Immature natural killer cell (primary cell): ENCODE results near the gene ANXA10. TPM values are rescaled to one million over a fixed set of nuclear protein-coding genes. Genes with fewer than 3 reads are reported as not detected.

Source experiments
- DNase-seq, 3 donors: peaks; one replicate each; pipeline ENCODE4 v3.0.0; 2022; ENCODE audit warnings: mixed read lengths in 1 of 3
- H3K27ac Mint-ChIP-seq, 6 donors: one replicate each; pipeline ENCODE4 v1.8.0; 2020; ENCODE audit warnings: mixed read lengths in 6 of 6, mild to moderate bottlenecking in 5 of 6, inconsistent platforms in 4 of 6, moderate library complexity in 3 of 6
- H3K27me3 Mint-ChIP-seq, 3 donors: one replicate each; pipeline ENCODE4 v1.8.0; 2020 to 2021; ENCODE audit warnings: low read depth in 3 of 3, mild to moderate bottlenecking in 3 of 3, mixed read lengths in 3 of 3, moderate library complexity in 3 of 3, inconsistent platforms in 1 of 3
- H3K36me3 Mint-ChIP-seq, 3 donors: one replicate each; pipeline ENCODE4 v1.8.0; 2020; ENCODE audit warnings: mixed read lengths in 3 of 3, inconsistent platforms in 2 of 3, mild to moderate bottlenecking in 2 of 3
- H3K4me1 Mint-ChIP-seq, 2 donors: one replicate each; pipeline ENCODE4 v1.8.0; 2020; ENCODE audit warnings: inconsistent platforms in 2 of 2, mild to moderate bottlenecking in 2 of 2, mixed read lengths in 2 of 2, moderate library complexity in 1 of 2
- H3K4me3 Mint-ChIP-seq, 5 donors: one replicate each; pipeline ENCODE4 v1.8.0; 2020; ENCODE audit warnings: mild to moderate bottlenecking in 5 of 5, mixed read lengths in 5 of 5, inconsistent platforms in 3 of 5, moderate library complexity in 3 of 5
- H3K9me3 Mint-ChIP-seq, 6 donors: one replicate each; pipeline ENCODE4 v1.8.0; 2020; ENCODE audit warnings: mild to moderate bottlenecking in 6 of 6, mixed read lengths in 6 of 6, inconsistent platforms in 4 of 6, moderate library complexity in 3 of 6
- polyA plus RNA-seq, 3 donors: library from polyadenylated mRNA; unstranded; fragments of 300-500 nt; fragmentation: Illumina TruSeq; gene quantifications; one replicate each; pipeline ENCODE4 v1.2.3, GENCODE V29; 2021

The ANXA10 gene
- not detected for polyA plus RNA-seq

- Mint-ChIP-seq H3K9me3 (peaks cover 6 to 18% (median 12%) of the 10 kb centered on the region in 6 donors), H3K36me3 (no peaks in the 10 kb centered on the region), H3K4me1 (no peaks in the 10 kb centered on the region), H3K4me3 (no peak within 1 kb of the TSS), H3K27me3 (peaks cover 0 to 2% (median 0%) of the 10 kb centered on the region in 3 donors), H3K27ac (no peak within 1 kb of the TSS)
- no peak for DNase-seq
Observed at GRCh38 chr4:168092176-168092712, at the start of gene ANXA10. Gene ANXA10 (plus strand): TSS chr4:168092537. CDS start chr4:168092701, 164 bp downstream.

- Mint-ChIP-seq H3K27ac (no peak overlapping the region), H3K4me3 (no peak overlapping the region)
Observed at GRCh38 chr4:168045354-168045753, 47.0 kb upstream of the ANXA10 start.

GRCh38 chr4:168050002-168050401, 42.3 kb upstream of the ANXA10 start:
- Mint-ChIP-seq H3K27me3 (peaks cover 0 to 2% (median 0%) of the 10 kb centered on the region in 3 donors), H3K4me3 (no peak overlapping the region), H3K9me3 (peaks cover 0 to 29% (median 21%) of the 10 kb centered on the region in 6 donors), H3K36me3 (no peaks in the 10 kb centered on the region), H3K4me1 (no peaks in the 10 kb centered on the region), H3K27ac (no peak overlapping the region)
- no peak for DNase-seq

More at GRCh38 chr4:168045354-168045753, 47.0 kb upstream of the ANXA10 start:
- Mint-ChIP-seq H3K9me3 (peaks cover 0 to 24% (median 19%) of the 10 kb centered on the region in 6 donors), H3K36me3 (no peaks in the 10 kb centered on the region), H3K4me1 (no peaks in the 10 kb centered on the region), H3K27me3 (peaks cover 0 to 2% (median 0%) of the 10 kb centered on the region in 3 donors)
- no peak for DNase-seq

- no peaks in the 10 kb centered on the region for H3K36me3 Mint-ChIP-seq
- peaks cover 0 to 2% (median 0%) of the 10 kb centered on the region in 3 donors for H3K27me3 Mint-ChIP-seq
- no peaks in the 10 kb centered on the region for H3K4me1 Mint-ChIP-seq
Observed at GRCh38 chr4:168051526-168051925, 40.8 kb upstream of the ANXA10 start.

GRCh38 chr4:168057412-168057811, 34.9 kb upstream of the ANXA10 start:
- H3K27me3 Mint-ChIP-seq = peaks cover 0 to 3% (median 0%) of the 10 kb centered on the region in 3 donors
- no peak overlapping the region for H3K4me3 Mint-ChIP-seq
- H3K4me1 Mint-ChIP-seq = no peaks in the 10 kb centered on the region
- H3K27ac Mint-ChIP-seq = no peak overlapping the region
- H3K36me3 Mint-ChIP-seq = no peaks in the 10 kb centered on the region
- DNase-seq = no peak
- H3K9me3 Mint-ChIP-seq = peaks cover 5 to 21% (median 8%) of the 10 kb centered on the region in 6 donors

More at GRCh38 chr4:168051526-168051925, 40.8 kb upstream of the ANXA10 start:
- no peak for DNase-seq
- H3K9me3 Mint-ChIP-seq = peaks cover 0 to 26% (median 22%) of the 10 kb centered on the region in 6 donors
- H3K27ac Mint-ChIP-seq = no peak overlapping the region
- H3K4me3 Mint-ChIP-seq = no peak overlapping the region

GRCh38 chr4:168059251-168059650, 33.1 kb upstream of the ANXA10 start:
- Mint-ChIP-seq H3K27ac (no peak overlapping the region), H3K9me3 (peaks cover 5 to 17% (median 8%) of the 10 kb centered on the region in 6 donors), H3K4me1 (no peaks in the 10 kb centered on the region), H3K27me3 (peaks cover 0 to 3% (median 0%) of the 10 kb centered on the region in 3 donors), H3K4me3 (no peak overlapping the region), H3K36me3 (no peaks in the 10 kb centered on the region)
- DNase-seq = no peak

GRCh38 chr4:168063031-168063430, 29.3 kb upstream of the ANXA10 start:
- Mint-ChIP-seq H3K27me3 (no peaks in the 10 kb centered on the region), H3K36me3 (no peaks in the 10 kb centered on the region), H3K4me1 (no peaks in the 10 kb centered on the region), H3K9me3 (peaks cover 2 to 16% (median 7%) of the 10 kb centered on the region in 6 donors), H3K27ac (no peak overlapping the region), H3K4me3 (no peak overlapping the region)
- DNase-seq = no peak

- no peaks in the 10 kb centered on the region for H3K36me3 Mint-ChIP-seq
- DNase-seq = no peak
- peaks cover 0 to 12% (median 6%) of the 10 kb centered on the region in 6 donors for H3K9me3 Mint-ChIP-seq
- H3K4me3 Mint-ChIP-seq = no peak overlapping the region
- H3K4me1 Mint-ChIP-seq = no peaks in the 10 kb centered on the region
- no peaks in the 10 kb centered on the region for H3K27me3 Mint-ChIP-seq
- H3K27ac Mint-ChIP-seq = no peak overlapping the region
Observed at GRCh38 chr4:168070903-168071302, 21.4 kb upstream of the ANXA10 start.

GRCh38 chr4:168071304-168071703, 21.0 kb upstream of the ANXA10 start:
- Mint-ChIP-seq H3K36me3 (no peaks in the 10 kb centered on the region), H3K4me3 (no peak overlapping the region), H3K4me1 (no peaks in the 10 kb centered on the region), H3K9me3 (peaks cover 0 to 12% (median 6%) of the 10 kb centered on the region in 6 donors), H3K27ac (no peak overlapping the region), H3K27me3 (no peaks in the 10 kb centered on the region)
- DNase-seq = no peak

GRCh38 chr4:168074861-168075260, 17.5 kb upstream of the ANXA10 start:
- Mint-ChIP-seq H3K27me3 (no peaks in the 10 kb centered on the region), H3K27ac (no peak overlapping the region), H3K4me3 (no peak overlapping the region), H3K9me3 (peaks cover 0 to 5% (median under 1%) of the 10 kb centered on the region in 6 donors), H3K4me1 (no peaks in the 10 kb centered on the region), H3K36me3 (no peaks in the 10 kb centered on the region)
- DNase-seq = no peak

GRCh38 chr4:168076989-168077725, 15.2 kb upstream of the ANXA10 start:
- H3K4me1 Mint-ChIP-seq = no peaks in the 10 kb centered on the region
- H3K27ac Mint-ChIP-seq = no peak overlapping the region
- peaks cover 0 to 9% (median under 1%) of the 10 kb centered on the region in 6 donors for H3K9me3 Mint-ChIP-seq
- H3K27me3 Mint-ChIP-seq = no peaks in the 10 kb centered on the region
- no peak overlapping the region for H3K4me3 Mint-ChIP-seq
- H3K36me3 Mint-ChIP-seq = no peaks in the 10 kb centered on the region
- no peak for DNase-seq

- no peak overlapping the region for H3K27ac Mint-ChIP-seq
- DNase-seq = no peak
- H3K27me3 Mint-ChIP-seq = no peaks in the 10 kb centered on the region
- H3K4me1 Mint-ChIP-seq = no peaks in the 10 kb centered on the region
- H3K36me3 Mint-ChIP-seq = no peaks in the 10 kb centered on the region
- H3K9me3 Mint-ChIP-seq = peaks cover 0 to 10% (median 3%) of the 10 kb centered on the region in 6 donors
- no peak overlapping the region for H3K4me3 Mint-ChIP-seq
Observed at GRCh38 chr4:168077726-168078239, 14.6 kb upstream of the ANXA10 start.

- H3K27ac Mint-ChIP-seq = no peak overlapping the region
- no peaks in the 10 kb centered on the region for H3K36me3 Mint-ChIP-seq
- no peak overlapping the region for H3K4me3 Mint-ChIP-seq
- no peak for DNase-seq
- H3K4me1 Mint-ChIP-seq = no peaks in the 10 kb centered on the region
- peaks cover 3 to 17% (median 7%) of the 10 kb centered on the region in 6 donors for H3K9me3 Mint-ChIP-seq
- H3K27me3 Mint-ChIP-seq = no peaks in the 10 kb centered on the region
Observed at GRCh38 chr4:168082379-168082778, 10.0 kb upstream of the ANXA10 start.

GRCh38 chr4:168095776-168096406, 3.6 kb downstream of the ANXA10 start:
- Mint-ChIP-seq H3K27me3 (peaks cover 0 to 2% (median 0%) of the 10 kb centered on the region in 3 donors), H3K4me3 (no peak overlapping the region), H3K36me3 (no peaks in the 10 kb centered on the region), H3K9me3 (peaks cover 0 to 7% (median under 1%) of the 10 kb centered on the region in 6 donors), H3K4me1 (no peaks in the 10 kb centered on the region), H3K27ac (no peak overlapping the region)
- no peak for DNase-seq
